H4 (cell line): ENCODE results near the gene KRTAP19-5. TPM values are rescaled to one million over a fixed set of nuclear protein-coding genes. Genes with fewer than 3 reads are reported as not detected.
"Not testable (repeated sequence)": the region's sequence is repeated elsewhere in the genome, so short reads cannot be mapped to it uniquely, and the experiment has no call there.

Experiments
- DNase-seq: peaks from one replicate; pipeline ENCODE4 v3.0.0-alpha.2; 2015; ENCODE audit warnings: low spot score
- total RNA-seq: library from RNA; depleted of rRNA; stranded (reverse); fragments of >200 nt; shearing (Covaris generic); gene quantifications from 2 replicates; pipeline ENCODE4 v1.2.3, GENCODE V29; 2014; rRNA removed

Gene KRTAP19-5
- not detected in 2 replicates for total RNA-seq

DNA sequence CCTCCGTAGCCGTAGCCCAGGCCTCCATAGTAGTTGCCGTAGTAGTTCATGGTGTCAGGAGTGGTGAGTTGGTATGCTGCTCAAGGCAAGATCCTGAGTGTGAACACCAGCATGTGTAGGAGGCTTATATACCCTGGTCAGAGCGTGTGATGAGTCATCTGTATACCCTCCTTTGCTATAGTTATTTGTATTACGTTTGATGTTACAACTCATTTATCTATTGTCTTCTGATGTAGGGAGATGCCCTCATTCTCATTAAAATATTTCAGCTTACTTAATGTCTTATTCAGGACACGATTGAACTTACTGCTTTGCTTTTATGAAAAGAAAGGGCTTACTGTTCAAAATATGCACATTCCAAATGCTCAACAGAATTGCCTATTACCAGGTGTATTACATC lies at the start of gene KRTAP19-5:
Gene KRTAP19-5 (minus strand): TSS at position 101 of the 400 bp plus-strand sequence. CDS start 51 bp downstream, at position 50.
- DNase-seq, result no peak

DNA sequence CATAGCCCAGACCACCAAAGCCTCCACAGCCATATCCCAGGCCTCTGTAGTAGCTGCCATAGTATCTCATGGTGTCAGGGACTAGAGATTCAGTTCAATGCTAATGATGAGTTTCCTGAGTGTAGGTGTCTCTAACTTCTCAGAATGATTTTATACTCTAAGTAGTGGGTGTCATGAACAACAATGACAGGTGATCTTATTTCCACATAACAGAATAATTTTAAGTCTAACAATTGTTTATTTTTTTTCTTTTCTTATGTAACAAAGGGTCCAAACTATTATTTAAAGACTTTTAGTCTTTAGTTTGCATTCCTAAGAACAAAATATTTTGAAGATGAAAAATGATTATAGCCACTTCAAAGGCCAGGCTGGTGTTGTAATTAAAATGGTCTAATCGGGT lies 39.8 kb upstream of the KRTAP19-5 start, which contains the start of gene KRTAP19-6:
Gene KRTAP19-6 (minus strand): TSS at position 101 of the 400 bp plus-strand sequence. CDS start 31 bp downstream, at position 70.
- no peak for DNase-seq

DNA sequence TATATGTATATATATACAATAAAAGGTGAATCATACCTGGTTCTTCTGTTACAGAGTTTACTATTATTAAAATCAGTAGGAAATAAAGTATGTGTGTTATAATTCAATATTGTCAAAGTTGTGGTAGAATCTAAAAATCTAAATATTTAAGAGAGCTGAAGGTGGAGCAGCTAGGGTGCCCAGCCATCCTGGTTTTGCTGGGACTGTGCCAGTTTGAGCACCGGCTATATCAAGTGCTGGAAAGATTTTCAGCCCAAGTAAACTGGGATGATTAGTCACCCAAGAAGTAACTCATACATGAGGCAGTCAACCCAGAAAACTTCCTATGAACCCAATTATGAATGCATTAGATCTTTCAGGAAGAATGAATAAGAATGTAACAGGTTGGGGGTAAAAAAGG lies 16.9 kb upstream of the KRTAP19-5 start:
- DNase-seq, result no peak

DNA sequence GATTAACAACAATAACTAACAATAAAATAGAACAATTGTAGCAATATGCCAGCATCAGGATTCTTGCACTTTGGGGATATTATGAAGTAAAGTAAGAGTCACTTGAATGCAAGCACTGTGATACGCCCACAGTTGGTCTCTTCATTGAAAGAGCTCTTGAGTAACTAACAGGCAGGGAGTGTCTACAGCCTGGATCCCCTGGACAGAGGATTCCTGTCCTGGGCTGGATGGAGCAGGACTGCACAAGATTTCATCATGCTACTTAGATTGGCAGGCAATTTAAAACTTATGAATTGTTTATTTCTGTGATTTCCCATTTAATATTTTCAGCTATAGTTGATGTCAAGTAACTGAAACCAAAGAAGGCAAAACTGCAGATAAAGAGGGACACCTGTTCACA lies 13.7 kb upstream of the KRTAP19-5 start:
- no peak for DNase-seq

DNA sequence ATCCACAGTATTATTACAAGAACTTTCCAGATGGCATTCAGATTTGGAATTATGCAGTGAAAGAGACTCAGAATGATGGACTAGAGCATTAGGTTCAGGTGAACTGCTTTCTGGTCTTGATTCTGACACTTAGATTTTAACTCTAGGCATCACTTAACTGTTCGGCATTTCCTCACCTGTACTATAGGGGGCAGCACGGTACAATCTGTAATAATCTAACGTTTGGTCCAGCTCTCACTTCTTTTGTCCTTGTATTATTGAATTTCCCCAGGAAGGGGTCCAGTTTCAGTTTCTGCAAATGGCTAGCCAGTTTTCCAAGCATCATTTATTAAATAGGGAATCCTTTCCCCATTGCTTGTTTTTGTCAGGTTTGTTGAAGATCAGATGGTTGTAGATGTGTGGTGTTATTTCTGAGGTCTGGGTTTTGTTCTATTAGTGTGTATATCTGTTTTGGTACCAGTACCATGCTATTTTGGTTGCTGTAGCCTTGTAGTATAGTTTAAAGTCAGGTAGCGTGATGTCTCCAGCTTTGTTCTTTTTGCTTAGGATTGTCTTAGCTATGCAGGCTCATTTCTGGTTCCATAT lies 3.8 kb upstream of the KRTAP19-5 start:
- not testable (repeated sequence) for DNase-seq

DNA sequence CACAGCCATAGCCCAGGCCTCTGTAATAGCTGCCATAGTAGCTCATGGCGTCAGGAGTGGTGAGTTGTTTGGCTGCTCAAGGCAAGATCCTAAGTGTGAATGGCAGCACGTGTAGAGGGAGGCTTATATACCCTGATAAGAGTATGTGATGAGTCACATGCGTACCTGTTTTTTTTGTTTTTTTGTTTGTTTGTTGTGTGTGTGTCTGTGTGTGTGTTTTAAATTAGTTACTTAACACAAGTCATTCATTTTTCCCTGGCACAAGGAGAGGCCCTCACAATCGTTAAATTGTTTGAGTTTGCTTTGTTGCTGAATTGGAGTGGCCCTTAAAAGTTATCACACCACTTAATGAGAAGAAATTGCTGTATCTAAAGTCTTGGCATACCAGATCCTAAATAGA lies 4.9 kb downstream of the KRTAP19-5 start, which contains the start of gene KRTAP19-4:
Gene KRTAP19-4 (minus strand): TSS at position 101 of the 400 bp plus-strand sequence. CDS start 55 bp downstream, at position 46.
- DNase-seq, result no peak

DNA sequence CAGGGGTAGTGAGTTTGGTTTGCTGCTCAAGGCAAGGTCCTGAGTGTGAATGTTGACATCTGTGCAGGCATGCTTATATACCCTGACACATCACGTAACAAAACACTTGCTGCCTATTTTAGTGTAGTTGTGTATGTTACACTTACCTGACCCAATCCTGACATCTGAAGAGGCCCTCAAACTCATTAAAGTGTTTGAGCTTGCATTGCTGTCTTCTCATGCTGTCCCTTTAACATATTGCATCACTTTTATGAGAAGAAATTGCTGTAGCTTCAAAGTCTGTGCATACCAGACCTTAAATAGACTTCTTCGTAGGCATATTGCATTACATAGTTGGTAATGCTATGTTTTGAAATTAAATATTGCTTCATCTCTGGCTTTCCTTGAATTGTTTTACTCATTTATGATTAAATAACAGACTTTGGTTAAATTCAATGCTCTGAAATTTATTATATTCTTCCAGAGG lies 9.9 kb downstream of the KRTAP19-5 start, which contains the start of gene KRTAP19-3:
Gene KRTAP19-3 (minus strand): TSS at position 51 of the 466 bp plus-strand sequence. CDS start 56 bp downstream, outside the sequence.
- DNase-seq, result no peak

DNA sequence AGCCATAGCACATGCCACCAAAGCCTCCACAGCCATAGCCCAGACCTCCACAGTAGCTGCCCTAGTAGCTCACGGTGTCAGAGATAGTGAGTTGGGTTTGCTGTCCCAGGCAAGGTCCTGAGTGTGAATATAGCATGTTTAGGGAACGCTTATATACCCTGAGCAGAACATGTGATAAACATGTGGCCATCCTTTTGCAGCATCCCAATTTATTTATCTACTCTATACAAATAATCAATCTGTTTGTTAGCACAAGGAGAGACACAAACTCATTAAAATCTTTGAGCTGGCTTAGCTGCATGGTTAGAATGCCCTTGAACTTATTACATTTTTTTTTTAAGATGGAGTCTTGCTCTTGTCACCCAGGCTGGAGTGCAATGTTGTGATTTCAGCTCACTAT lies 14.6 kb downstream of the KRTAP19-5 start, which contains the start of gene KRTAP19-2:
Gene KRTAP19-2 (minus strand): TSS at position 101 of the 400 bp plus-strand sequence. CDS start 88 bp downstream, at position 13.
- DNase-seq, result no peak

DNA sequence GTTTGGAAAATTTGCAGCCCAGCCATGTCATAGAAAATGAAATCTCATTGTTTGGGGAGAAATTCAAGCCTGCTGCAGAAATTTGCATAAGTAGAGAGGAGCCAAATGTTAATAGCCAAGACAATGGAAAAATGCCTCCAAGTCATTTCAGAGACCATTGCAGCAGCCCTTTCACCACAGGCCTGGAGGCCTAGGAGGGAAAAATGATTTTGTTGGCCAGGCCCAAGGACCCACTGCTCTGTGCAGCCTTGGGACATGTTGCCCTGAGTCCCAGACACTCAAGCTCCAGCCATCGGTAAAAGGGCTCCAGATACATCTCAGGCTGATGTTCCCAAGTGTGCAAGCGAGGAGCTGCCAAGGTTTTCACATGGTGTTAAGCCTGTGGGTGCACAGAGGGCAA lies 15.8 kb downstream of the KRTAP19-5 start:
- DNase-seq, result no peak

DNA sequence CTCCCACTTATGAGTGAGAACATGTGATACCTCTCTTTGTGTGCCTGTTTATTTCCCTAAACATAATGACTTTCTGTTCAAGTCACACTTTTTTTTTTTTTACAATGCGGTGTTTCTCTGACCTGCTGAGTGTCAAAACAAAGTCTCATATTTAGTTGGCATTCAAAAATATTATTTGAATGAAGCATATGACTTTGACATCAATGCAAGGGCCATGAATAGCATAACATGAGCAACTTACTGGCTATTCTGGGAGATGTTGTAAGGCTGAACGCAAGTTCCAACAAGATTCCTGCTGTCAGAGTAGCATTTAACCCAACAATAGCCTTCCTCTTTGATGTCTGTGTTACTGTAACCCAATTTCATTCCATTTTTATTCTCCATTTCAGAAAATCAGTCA lies 19.8 kb downstream of the KRTAP19-5 start:
- no peak for DNase-seq

DNA sequence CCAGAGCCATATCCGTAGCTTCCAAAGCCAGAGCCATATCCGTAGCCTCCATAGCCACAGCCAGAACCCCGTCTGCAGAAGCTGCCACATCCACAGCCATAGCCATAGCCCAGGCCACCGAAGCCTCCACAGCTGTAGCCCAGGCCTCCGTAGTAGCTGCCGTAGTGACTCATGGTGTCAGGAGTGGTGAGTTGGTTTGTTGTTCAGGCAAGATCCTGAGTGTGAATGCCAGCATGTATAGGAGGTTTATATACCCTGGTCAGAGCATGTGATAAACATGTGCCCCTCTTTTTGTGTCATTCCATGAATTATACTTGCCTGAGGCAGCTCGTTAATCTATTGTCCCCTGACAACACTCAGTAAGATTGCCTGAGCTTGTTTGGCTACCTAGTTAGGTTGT lies 21.8 kb downstream of the KRTAP19-5 start, which contains the start of gene KRTAP19-1:
Gene KRTAP19-1 (minus strand): TSS at position 223 of the 400 bp plus-strand sequence. CDS start 50 bp downstream, at position 173.
- DNase-seq, result peak; percentile 11

DNA sequence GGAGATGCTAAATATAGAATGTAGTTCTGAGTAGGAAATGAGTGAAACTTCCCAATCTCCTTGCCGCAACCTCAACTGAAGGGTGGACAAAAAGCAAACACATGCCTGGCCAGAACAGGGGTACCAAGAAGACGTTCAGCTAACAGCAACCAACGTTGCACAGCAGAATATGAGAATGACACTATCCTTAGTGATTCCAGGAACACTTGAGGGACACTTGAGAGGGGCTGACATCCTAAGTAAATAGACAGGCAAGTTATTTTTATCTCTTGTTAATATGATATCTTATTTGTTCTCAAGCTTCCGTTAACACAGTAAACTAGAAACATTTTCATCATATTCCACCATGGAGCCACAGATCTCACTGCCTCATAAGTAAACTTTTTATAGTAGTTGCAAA lies 22.7 kb downstream of the KRTAP19-5 start:
- no peak for DNase-seq

DNA sequence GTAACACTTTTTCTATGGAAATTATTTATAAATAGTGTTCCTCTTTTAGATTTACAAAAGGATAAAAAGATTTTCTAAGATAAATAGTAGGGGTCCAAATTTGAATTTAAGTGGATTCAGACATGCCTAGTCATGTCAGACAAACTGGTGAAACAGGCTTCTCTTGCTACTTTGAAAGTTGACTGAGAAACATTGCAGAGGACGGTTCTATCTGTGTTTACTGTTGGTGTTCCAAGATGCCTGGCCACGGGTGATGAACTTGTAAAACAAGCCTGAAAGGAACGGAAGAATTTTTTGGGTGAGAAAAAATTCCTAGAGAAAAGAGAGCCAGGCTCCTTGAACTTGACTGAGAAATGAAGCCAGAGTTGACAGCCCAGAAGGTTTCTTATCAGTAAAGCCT lies 23.9 kb downstream of the KRTAP19-5 start:
- DNase-seq, result no peak

DNA sequence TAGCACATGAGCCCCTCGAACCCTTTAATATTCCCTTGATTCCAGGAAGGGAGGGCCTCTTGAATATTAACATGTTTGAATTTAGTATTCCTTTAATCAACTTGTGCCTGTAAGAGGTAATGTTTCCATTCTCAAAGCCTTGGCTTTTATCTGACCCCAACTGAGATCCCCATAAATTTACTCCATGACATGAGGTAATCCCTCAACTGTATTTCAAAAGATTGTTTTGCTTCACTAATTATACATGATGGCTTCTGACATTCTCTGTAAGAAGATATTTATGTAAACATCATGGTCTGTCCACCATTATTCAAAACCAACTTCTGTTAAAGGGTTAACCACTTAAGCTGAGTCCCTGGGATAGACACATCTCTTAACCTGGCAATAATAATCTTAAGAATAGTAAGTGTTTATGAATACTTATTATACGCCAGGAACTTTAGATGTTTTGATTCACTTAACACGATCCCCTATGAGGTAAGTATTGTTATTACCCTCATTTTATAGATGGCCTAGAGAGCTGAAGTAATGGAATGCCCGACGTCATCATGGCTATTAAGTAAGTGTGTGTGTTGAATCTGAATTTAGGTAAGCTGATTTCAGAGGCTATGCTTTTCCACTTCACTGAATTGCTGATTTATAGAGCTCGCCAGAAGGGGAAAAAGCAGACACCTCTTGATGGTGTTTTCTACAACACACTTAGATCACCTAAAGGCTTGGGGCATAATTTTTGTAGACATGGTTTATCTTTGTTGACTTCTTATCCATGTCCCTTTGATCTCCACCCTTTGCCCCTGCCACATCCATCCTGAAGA lies 32.8 kb downstream of the KRTAP19-5 start:
- no peak for DNase-seq

DNA sequence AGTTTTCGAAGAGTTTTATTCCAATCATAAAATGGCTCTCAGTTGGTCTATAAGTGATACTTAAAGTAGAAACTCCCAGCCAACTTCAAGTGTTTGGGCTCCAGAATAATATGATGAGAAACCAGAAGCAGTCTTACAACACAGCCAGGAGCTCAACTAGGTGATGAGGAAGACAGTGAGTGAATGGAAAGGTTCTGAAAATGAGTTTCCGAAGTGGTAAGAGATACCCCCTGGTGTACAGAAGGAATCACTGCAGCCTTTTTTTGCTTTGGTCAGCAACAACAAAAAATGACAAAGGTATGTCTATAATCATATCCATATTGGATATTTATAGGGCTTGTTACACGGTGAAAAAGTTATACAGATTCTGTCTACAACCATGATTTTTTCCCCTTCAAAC lies 38.2 kb downstream of the KRTAP19-5 start:
- peak; percentile 32 for DNase-seq

Other genes starting within 250 kb of the KRTAP19-5 start
- gene KRTAP24-1, start 219.2 kb downstream of the KRTAP19-5 start, total RNA-seq, result not detected in 2 replicates
- not detected in 2 replicates for gene KRTAP25-1, start 212.6 kb downstream of the KRTAP19-5 start, total RNA-seq
- not detected in 2 replicates for gene KRTAP26-1, start 181.8 kb downstream of the KRTAP19-5 start, total RNA-seq
- gene KRTAP27-1, start 164.4 kb downstream of the KRTAP19-5 start, total RNA-seq, result not detected in 2 replicates
- not detected in 2 replicates for gene KRTAP23-1, start 153.5 kb downstream of the KRTAP19-5 start, total RNA-seq
- gene KRTAP13-2, start 129.9 kb downstream of the KRTAP19-5 start, total RNA-seq, result not detected in 2 replicates
- not detected in 2 replicates for gene KRTAP13-1, start 106.1 kb downstream of the KRTAP19-5 start, total RNA-seq
- not detected in 2 replicates for gene KRTAP13-3, start 76.2 kb downstream of the KRTAP19-5 start, total RNA-seq
- gene KRTAP13-4, start 71.9 kb downstream of the KRTAP19-5 start, total RNA-seq, result not detected in 2 replicates
- gene KRTAP15-1, start 61.9 kb downstream of the KRTAP19-5 start, total RNA-seq, result not detected in 2 replicates
- not detected in 2 replicates for gene KRTAP19-1, start 21.8 kb downstream of the KRTAP19-5 start, total RNA-seq
- not detected in 2 replicates for gene KRTAP19-2, start 14.7 kb downstream of the KRTAP19-5 start, total RNA-seq
- not detected in 2 replicates for gene KRTAP19-3, start 10.1 kb downstream of the KRTAP19-5 start, total RNA-seq
- not detected in 2 replicates for gene KRTAP19-4, start 5.0 kb downstream of the KRTAP19-5 start, total RNA-seq
- gene KRTAP19-6, start 39.7 kb upstream of the KRTAP19-5 start, total RNA-seq, result not detected in 2 replicates
- not detected in 2 replicates for gene KRTAP19-7, start 59.2 kb upstream of the KRTAP19-5 start, total RNA-seq
- not detected in 2 replicates for gene KRTAP22-2, start 88.3 kb upstream of the KRTAP19-5 start, total RNA-seq
- gene KRTAP6-3, start 90.3 kb upstream of the KRTAP19-5 start, total RNA-seq, result not detected in 2 replicates
- not detected in 2 replicates for gene KRTAP6-2, start 96.8 kb upstream of the KRTAP19-5 start, total RNA-seq
- gene KRTAP22-1, start 98.9 kb upstream of the KRTAP19-5 start, total RNA-seq, result not detected in 2 replicates
- not detected in 2 replicates for gene KRTAP6-1, start 111.8 kb upstream of the KRTAP19-5 start, total RNA-seq
- gene KRTAP20-1, start 114.3 kb upstream of the KRTAP19-5 start, total RNA-seq, result not detected in 2 replicates
- not detected in 2 replicates for gene KRTAP20-4, start 118.5 kb upstream of the KRTAP19-5 start, total RNA-seq
- not detected in 2 replicates for gene KRTAP20-2, start 133.1 kb upstream of the KRTAP19-5 start, total RNA-seq
- gene KRTAP20-3, start 140.7 kb upstream of the KRTAP19-5 start, total RNA-seq, result not detected in 2 replicates
- not detected in 2 replicates for gene KRTAP21-3, start 216.6 kb upstream of the KRTAP19-5 start, total RNA-seq
- gene KRTAP21-2, start 245.1 kb upstream of the KRTAP19-5 start, total RNA-seq, result not detected in 2 replicates